ENCODE results near the gene SGPP1.
"Not testable (repeated sequence)": the region's sequence is repeated elsewhere in the genome, so short reads cannot be mapped to it uniquely, and the experiment has no call there.

- not testable (repeated sequence) for TF ChIP-seq POLR2A (IDR thresholded peaks at IDR 0.05; ENCODE audit: low read depth, low read length); TAF1 (IDR thresholded peaks at IDR 0.05; ENCODE audit: borderline replicate concordance, low read depth, low read length); POLR2AphosphoS5 (IDR thresholded peaks at IDR 0.05; ENCODE audit: low read depth, low read length)
Observed at GRCh38 chr14:63702530-63702929, 25.3 kb downstream of the SGPP1 start.

Data from GM12892 (cell line).